ENCODE results near the gene BTG2.

DNA sequence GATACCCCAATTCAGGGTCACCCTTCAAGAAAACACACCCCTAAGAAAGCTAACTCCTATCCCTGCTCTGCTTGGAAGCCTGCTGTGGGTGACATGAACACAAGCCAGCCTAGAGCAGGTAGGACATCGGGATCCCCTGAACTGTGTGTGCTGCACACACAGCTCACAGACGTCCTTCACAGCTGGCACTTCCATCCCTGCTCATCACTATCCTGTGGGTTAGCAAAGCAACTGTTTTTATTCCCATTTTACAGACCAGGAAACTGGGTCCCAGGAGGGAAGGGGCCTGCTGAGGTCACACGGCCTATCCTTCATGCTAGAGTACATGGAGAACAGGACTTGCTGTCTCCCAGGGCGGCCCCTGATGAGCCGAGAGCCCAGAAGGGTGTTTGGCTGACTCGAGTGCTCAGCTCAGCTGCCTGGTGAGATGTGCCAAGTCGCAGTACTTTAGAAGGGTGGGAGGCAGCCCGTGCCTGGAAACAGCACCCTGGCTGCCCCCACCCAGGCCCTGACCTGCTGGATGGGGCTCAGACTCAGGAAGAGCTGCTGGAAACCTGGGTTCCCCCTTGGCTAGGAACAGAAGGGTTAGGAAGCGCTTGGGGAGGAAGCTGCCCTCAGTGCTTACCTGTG, 28.3 kb upstream of the BTG2 start:
- TF ChIP-seq, protein P1, sequence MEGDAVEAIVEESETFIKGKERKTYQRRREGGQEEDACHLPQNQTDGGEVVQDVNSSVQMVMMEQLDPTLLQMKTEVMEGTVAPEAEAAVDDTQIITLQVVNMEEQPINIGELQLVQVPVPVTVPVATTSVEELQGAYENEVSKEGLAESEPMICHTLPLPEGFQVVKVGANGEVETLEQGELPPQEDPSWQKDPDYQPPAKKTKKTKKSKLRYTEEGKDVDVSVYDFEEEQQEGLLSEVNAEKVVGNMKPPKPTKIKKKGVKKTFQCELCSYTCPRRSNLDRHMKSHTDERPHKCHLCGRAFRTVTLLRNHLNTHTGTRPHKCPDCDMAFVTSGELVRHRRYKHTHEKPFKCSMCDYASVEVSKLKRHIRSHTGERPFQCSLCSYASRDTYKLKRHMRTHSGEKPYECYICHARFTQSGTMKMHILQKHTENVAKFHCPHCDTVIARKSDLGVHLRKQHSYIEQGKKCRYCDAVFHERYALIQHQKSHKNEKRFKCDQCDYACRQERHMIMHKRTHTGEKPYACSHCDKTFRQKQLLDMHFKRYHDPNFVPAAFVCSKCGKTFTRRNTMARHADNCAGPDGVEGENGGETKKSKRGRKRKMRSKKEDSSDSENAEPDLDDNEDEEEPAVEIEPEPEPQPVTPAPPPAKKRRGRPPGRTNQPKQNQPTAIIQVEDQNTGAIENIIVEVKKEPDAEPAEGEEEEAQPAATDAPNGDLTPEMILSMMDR (IDR thresholded peaks at IDR 0.05; ENCODE audit: low read length), result no peak
- no peak for TF ChIP-seq EZH2 (IDR thresholded peaks at IDR 0.05; ENCODE audit: borderline replicate concordance, low read length)
